Cardiac muscle cell (in vitro differentiated cells and primary cell): Measurements from ENCODE around the gene PTN. TPM values are rescaled to one million over a fixed set of nuclear protein-coding genes. Genes with fewer than 3 reads are reported as not detected.
"Not testable (repeated sequence)": the region's sequence is repeated elsewhere in the genome, so short reads cannot be mapped to it uniquely, and the experiment has no call there.

Experiments used
- DNase-seq, 2 donors: peaks; one replicate each; pipeline versions ENCODE4 v3.0.0 to v3.0.0-alpha.2; 2010 to 2017; ENCODE audit warnings: low read depth in 1 of 2, low spot score in 1 of 2
- H3K27ac ChIP-seq: fragments of 200-600 bp; sonication (generic); 2 replicates; pipeline ENCODE4 v1.5.1; 2016
- H3K27me3 ChIP-seq: fragments of 200-600 bp; sonication (generic); 2 replicates; pipeline ENCODE4 v1.6.0; 2016; ENCODE audit warnings: control low read depth
- H3K36me3 ChIP-seq: fragments of 200-600 bp; sonication (generic); 2 replicates; pipeline ENCODE4 v1.5.1; 2016; ENCODE audit warnings: control low read depth
- H3K4me1 ChIP-seq: fragments of 200-600 bp; sonication (generic); 2 replicates; pipeline ENCODE4 v1.8.1; 2017; ENCODE audit warnings: low read depth, mild to moderate bottlenecking, mixed run types
- H3K4me3 ChIP-seq: fragments of 200-600 bp; sonication (generic); 2 replicates; pipeline ENCODE4 v1.5.1; 2016; ENCODE audit warnings: mild to moderate bottlenecking
- H3K9me3 ChIP-seq: fragments of 200-600 bp; sonication (generic); 2 replicates; pipeline ENCODE4 v1.5.1; 2017; ENCODE audit warnings: low read depth, mild to moderate bottlenecking, control low read depth
- polyA plus RNA-seq: library from polyadenylated mRNA; unstranded; fragments of >200 nt; fragmentation: Nextera tagmentation; extraction: Ambion mirVana; gene quantifications from 2 replicates; pipeline ENCODE4 v1.2.1, GENCODE V29; 2016
- total RNA-seq: library from RNA; depleted of rRNA; stranded (reverse); fragments of >200 nt; gene quantifications from 2 replicates; pipeline ENCODE4 v1.2.3, GENCODE V29; 2016
- TF ChIP-seq, protein P1 (sequence below): IDR thresholded peaks from 2 replicates; pipeline ENCODE4 v1.5.1; 2012; ENCODE audit warnings: low read depth, mild to moderate bottlenecking, low read length

Gene PTN
- total and polyA plus RNA-seq, 2 experiments from 2014 or later: 68.5 to 183 TPM

DNA sequence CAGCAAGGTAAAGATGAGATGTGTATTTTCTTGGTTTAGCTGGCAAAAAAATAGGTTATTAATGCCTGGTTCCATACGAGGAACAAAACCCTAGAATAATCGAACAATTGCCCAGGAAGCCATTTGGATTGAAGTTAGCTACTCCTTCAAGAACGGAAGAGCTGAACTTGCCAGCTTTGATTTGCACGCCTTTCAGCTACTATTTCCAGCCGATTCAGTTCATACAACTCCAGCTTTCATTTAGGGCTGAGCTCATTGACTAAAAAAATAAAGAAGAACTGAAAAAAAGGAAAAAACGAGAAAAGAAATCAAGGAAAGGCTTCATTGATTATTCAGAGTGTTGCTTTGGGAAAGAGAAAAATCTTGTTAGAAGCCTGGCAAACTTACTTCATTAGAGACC, 60.4 kb downstream of the PTN start:
- TF ChIP-seq, protein P1, sequence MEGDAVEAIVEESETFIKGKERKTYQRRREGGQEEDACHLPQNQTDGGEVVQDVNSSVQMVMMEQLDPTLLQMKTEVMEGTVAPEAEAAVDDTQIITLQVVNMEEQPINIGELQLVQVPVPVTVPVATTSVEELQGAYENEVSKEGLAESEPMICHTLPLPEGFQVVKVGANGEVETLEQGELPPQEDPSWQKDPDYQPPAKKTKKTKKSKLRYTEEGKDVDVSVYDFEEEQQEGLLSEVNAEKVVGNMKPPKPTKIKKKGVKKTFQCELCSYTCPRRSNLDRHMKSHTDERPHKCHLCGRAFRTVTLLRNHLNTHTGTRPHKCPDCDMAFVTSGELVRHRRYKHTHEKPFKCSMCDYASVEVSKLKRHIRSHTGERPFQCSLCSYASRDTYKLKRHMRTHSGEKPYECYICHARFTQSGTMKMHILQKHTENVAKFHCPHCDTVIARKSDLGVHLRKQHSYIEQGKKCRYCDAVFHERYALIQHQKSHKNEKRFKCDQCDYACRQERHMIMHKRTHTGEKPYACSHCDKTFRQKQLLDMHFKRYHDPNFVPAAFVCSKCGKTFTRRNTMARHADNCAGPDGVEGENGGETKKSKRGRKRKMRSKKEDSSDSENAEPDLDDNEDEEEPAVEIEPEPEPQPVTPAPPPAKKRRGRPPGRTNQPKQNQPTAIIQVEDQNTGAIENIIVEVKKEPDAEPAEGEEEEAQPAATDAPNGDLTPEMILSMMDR: no peak
- no peak for DNase-seq
- Histone ChIP-seq H3K4me1 (peaks cover 25% of the 10 kb centered on the region), H3K36me3 (no peaks in the 10 kb centered on the region), H3K4me3 (no peak overlapping the region), H3K27me3 (no peaks in the 10 kb centered on the region), H3K9me3 (no peaks in the 10 kb centered on the region), H3K27ac (no peak overlapping the region)

DNA sequence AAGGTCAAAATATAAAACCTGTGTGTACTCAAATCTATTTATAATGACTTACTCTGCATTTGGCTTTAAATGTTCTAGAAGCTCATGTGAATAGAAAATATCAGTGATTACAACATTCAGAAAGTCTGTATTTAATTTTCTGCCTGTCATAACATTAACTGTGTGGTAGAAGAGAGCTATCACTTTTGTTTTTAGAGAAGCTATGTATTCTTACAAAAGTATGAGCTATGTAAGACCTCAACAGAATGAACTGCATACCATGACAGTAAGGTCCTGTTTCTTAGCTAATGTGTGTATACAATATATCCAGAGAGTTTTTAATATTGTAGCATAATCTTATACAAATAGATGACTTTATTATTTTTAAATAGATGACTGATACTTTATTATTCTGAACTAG, 61.5 kb downstream of the PTN start:
- Histone ChIP-seq H3K27me3 (no peaks in the 10 kb centered on the region), H3K4me1 (peaks cover 25% of the 10 kb centered on the region), H3K27ac (peak overlapping the region; percentile 38), H3K9me3 (no peaks in the 10 kb centered on the region), H3K4me3 (no peak overlapping the region), H3K36me3 (no peaks in the 10 kb centered on the region)
- TF ChIP-seq, protein P1: no peak
- no peak for DNase-seq

DNA sequence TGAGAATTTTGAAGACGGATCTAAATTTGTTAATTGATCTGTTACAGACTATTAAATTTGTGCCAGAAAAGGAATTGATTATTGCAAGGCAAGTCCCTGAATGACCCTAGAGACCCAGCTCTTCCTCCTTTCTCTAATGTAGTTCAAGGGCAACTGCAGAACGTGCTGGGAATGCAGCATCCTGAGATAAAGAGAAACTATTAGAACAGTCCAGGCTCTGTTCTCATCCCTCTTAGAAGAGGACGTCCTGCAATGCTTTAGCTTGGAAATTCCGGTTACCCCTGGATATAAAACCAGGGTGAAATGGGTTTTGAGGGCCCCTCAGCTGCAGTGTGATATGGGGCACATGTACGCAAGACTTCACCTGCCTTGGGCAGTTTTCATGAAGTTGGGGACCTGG, 67.3 kb downstream of the PTN start:
- peak in 1 of 2 donors; percentile 41 for DNase-seq
- no peaks in the 10 kb centered on the region for H3K9me3 ChIP-seq

DNA sequence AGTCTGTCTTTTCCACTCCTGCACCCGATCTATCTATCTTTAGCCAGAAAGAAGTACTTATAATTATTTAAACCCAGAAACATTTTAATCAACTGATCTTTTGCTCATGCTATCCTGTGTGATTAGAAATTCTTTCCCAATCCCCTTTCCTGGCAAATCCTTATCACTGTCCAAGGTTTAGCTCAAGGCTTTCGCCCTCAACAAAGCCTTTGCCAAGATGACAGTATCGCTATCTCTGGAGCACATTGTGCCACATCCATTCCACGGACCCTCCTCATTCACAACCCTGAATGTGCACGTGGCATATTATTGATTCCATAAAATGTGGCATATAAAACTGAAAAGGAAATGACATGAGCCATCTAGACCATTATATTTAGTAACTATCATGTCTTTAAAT, 71.3 kb downstream of the PTN start:
- TF ChIP-seq, protein P1: no peak
- H3K4me3 ChIP-seq: no peak overlapping the region
- no peak overlapping the region for H3K27ac ChIP-seq
- peaks cover 9% of the 10 kb centered on the region for H3K4me1 ChIP-seq
- H3K9me3 ChIP-seq: no peaks in the 10 kb centered on the region
- no peaks in the 10 kb centered on the region for H3K36me3 ChIP-seq
- DNase-seq: no peak
- H3K27me3 ChIP-seq: no peaks in the 10 kb centered on the region

More for the DNA sequence above, 67.3 kb downstream of the PTN start:
- H3K27me3 ChIP-seq: no peaks in the 10 kb centered on the region
- H3K36me3 ChIP-seq: no peaks in the 10 kb centered on the region
- H3K4me3 ChIP-seq: no peak overlapping the region
- peaks cover 26% of the 10 kb centered on the region for H3K4me1 ChIP-seq
- peak overlapping the region; percentile 61 for H3K27ac ChIP-seq
- TF ChIP-seq, protein P1: no peak

DNA sequence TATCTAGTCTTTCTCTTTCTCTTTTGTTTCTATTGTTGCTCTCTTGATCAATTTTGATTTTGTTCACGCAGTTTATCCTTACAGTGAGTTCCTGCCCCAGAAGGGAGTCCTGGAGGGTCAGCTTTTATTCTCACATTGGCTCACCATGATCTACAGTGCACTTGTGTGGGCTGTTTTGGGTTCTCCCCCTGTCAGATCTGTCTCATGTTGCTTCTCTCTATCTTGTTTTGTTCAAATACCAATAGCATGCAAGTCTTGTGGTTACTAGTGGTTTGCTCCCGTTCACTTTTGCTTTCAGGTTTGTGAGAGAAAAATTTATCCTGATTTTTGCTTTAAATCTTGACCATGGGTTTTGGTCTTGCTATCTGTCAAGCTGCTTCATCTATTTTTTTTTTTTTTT, 74.3 kb downstream of the PTN start:
- Histone ChIP-seq H3K4me1 (peaks cover 4% of the 10 kb centered on the region), H3K9me3 (no peaks in the 10 kb centered on the region), H3K27ac (no peak overlapping the region), H3K4me3 (no peak overlapping the region), H3K36me3 (no peaks in the 10 kb centered on the region), H3K27me3 (no peaks in the 10 kb centered on the region)
- DNase-seq: no peak
- TF ChIP-seq, protein P1: no peak

DNA sequence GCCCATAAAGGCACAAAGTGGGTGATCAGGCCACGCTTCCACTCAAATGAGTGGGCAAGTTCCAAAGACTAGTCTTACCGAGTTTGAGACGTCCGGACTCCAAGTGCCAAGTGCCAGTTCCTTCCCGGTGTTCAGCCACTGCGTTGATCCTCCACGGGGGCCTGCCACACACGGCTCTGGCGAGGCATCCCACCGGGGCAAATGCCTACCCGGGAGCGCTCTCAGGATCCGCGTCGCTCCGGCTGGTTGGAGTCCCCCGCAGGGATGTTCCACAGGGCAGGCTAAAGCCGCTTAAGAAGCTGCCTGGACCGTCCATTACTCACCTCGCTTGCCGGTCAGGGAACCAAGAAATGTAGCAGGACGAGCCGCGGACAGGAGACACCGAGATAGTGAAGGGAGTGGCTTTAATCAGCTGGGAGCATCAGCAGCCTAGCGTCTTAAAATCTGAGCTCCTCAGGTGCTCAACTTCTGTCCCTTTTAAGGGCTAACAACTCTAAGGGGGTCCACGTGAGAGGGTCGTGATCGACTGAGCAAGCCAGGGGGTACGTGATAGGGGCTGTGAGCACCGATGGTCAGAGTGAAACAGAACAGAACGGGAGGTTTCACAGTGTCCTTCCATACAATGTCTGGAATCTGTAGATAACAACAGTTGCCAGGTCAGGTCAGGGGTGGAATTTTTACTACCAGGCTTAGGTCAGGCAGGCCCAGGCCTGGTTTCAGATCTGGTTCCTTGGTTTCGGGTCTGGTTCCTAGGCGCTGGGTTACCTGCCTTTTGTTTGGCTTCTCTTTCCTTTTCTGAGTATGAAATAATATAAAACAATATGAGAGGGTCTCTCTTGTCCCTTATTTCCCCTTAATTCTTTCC, 75.3 kb downstream of the PTN start:
- H3K4me3 ChIP-seq, H3K36me3 ChIP-seq: not testable (repeated sequence)

More for the DNA sequence above, 75.3 kb downstream of the PTN start:
- H3K4me1 ChIP-seq, H3K9me3 ChIP-seq, H3K27ac ChIP-seq, H3K27me3 ChIP-seq, DNase-seq: not testable (repeated sequence)
